ENCODE data around the gene DCLK2. TPM values are rescaled to one million over a fixed set of nuclear protein-coding genes. Genes with fewer than 3 reads are reported as not detected.

DCLK2 gene
- total RNA-seq, 1 donor from 2014 or later: 34.2 TPM

- intact Hi-C loops (cut with DNase I): no loop called here
- H3K36me3 ChIP-seq: peaks cover 11 to 39% of the 10 kb centered on the region in 2 donors
- H3K4me1 ChIP-seq: no peaks in the 10 kb centered on the region
- no peak overlapping the region for H3K4me3 ChIP-seq
- H3K27ac ChIP-seq: no peak overlapping the region
- no peak for TF ChIP-seq CTCF (IDR thresholded peaks at IDR 0.05)
- no peaks in the 10 kb centered on the region for H3K27me3 ChIP-seq
- no peaks in the 10 kb centered on the region for H3K9me3 ChIP-seq
- DNase-seq (ENCODE audit: low spot score in 2 of 2): no peak
Measured at GRCh38 chr4:150250998-150251651, 172.9 kb downstream of the DCLK2 start.

- TF ChIP-seq CTCF (IDR thresholded peaks at IDR 0.05): no peak
- Histone ChIP-seq H3K27me3 (no peaks in the 10 kb centered on the region), H3K4me3 (no peak overlapping the region), H3K36me3 (peaks cover 17 to 44% of the 10 kb centered on the region in 2 donors), H3K27ac (no peak overlapping the region), H3K4me1 (no peaks in the 10 kb centered on the region), H3K9me3 (no peaks in the 10 kb centered on the region)
- intact Hi-C loops (cut with DNase I): no loop called here
- DNase-seq (ENCODE audit: low spot score in 2 of 2): peak in 1 of 2 donors; percentile 37
Measured at GRCh38 chr4:150251752-150252190, 173.5 kb downstream of the DCLK2 start.

- intact Hi-C loops (cut with DNase I): no loop called here
- DNase-seq (ENCODE audit: low spot score in 2 of 2): peak in 1 of 2 donors; percentile 15
- Histone ChIP-seq H3K9me3 (no peaks in the 10 kb centered on the region), H3K4me3 (no peak overlapping the region), H3K4me1 (no peaks in the 10 kb centered on the region), H3K27me3 (no peaks in the 10 kb centered on the region), H3K36me3 (peaks cover 18 to 44% of the 10 kb centered on the region in 2 donors), H3K27ac (no peak overlapping the region)
- TF ChIP-seq CTCF (IDR thresholded peaks at IDR 0.05): no peak
Measured at GRCh38 chr4:150252306-150252705, 174.1 kb downstream of the DCLK2 start.

- Histone ChIP-seq H3K27ac (no peak overlapping the region), H3K9me3 (no peaks in the 10 kb centered on the region), H3K36me3 (peaks cover 18 to 41% of the 10 kb centered on the region in 2 donors), H3K27me3 (no peaks in the 10 kb centered on the region), H3K4me3 (no peak overlapping the region), H3K4me1 (no peaks in the 10 kb centered on the region)
- no peak for TF ChIP-seq CTCF (IDR thresholded peaks at IDR 0.05)
- intact Hi-C loops (cut with DNase I): no loop called here
- DNase-seq (ENCODE audit: low spot score in 2 of 2): peak in 1 of 2 donors; percentile 35
Measured at GRCh38 chr4:150252741-150253140, 174.5 kb downstream of the DCLK2 start.

GRCh38 chr4:150253416-150253815, 175.2 kb downstream of the DCLK2 start:
- Histone ChIP-seq H3K27me3 (no peaks in the 10 kb centered on the region), H3K36me3 (peaks cover 12 to 36% of the 10 kb centered on the region in 2 donors), H3K4me3 (no peak overlapping the region), H3K4me1 (no peaks in the 10 kb centered on the region), H3K9me3 (no peaks in the 10 kb centered on the region), H3K27ac (no peak overlapping the region)
- no peak for TF ChIP-seq CTCF (IDR thresholded peaks at IDR 0.05)
- intact Hi-C loops (cut with DNase I): no loop called here
- DNase-seq (ENCODE audit: low spot score in 2 of 2): peak in 1 of 2 donors; percentile 59
